GM18502 (cell line): ENCODE data around the gene HBZ.
"Not testable (repeated sequence)": the region's sequence is repeated elsewhere in the genome, so short reads cannot be mapped to it uniquely, and the experiment has no call there.

Experiments
- ATAC-seq: cut with Tn5 transposase; IDR thresholded peaks from one replicate; pipeline ENCODE4 v1.9.1; 2021; ENCODE audit warnings: mild to moderate bottlenecking; ENCODE audit not compliant: unreplicated experiment, poor library complexity

Gene HBZ

DNA sequence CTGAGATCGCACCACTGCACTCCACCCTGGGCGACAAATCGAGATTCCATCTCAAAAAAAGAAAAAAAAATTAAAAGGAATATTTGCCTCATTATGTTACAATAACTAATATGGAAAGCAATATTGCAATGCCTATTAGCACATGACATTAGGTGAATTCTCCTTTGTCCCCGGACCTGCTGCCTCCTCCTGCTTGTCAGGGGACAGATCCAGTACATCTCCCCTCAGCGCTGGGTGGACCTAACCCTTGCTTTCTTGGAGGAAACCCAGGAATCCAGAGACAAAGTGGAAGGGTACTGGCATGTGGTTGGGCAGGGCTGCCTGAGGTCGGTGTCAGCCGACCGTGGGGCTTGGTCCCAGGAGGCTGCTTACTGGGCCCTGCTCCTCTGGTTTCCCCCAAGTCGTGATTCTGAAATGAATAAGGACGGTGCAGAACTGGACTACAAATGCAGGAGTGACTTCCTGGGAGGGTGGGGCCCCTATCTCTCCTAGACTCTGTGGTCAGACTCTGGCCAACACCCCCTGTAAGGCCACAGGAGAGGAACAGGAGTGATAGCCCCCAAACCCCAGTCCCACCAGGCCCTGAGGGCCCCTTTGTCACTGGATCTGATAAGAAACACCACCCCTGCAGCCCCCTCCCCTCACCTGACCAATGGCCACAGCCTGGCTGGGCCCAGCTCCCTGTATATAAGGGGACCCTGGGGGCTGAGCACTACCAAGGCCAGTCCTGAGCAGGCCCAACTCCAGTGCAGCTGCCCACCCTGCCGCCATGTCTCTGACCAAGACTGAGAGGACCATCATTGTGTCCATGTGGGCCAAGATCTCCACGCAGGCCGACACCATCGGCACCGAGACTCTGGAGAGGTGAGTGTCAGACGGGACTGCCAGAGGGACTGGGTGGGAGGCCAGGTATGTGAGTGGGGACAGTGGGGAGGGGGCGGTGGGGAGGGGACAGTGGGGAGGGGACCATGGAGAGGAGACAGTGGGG lies at the start of gene HBZ:
Gene HBZ, plus strand, starts transcription at position 504 of the 988 bp plus-strand sequence. Its CDS starts 266 bp downstream, at position 770.
- ATAC-seq = no peak

DNA sequence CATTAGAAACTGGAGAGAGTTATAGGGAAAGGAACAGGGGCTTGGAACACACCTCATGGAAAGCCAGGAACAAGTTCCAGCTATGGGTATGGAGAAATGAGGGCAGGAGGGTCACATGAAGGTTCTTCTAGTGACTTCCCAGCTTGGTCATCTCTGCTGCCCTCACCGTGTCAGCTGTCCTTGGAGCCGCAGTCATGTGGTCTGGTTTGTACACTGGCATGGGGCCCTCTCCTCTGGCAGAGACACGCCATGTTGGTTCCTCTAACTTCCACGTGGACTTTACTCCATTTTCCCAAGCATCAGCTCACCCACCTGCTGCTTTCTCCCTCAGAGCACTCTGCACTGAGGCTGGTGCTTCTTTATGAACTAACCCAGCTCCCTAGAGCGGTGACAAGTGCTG lies 48.1 kb upstream of the HBZ start:
- no peak for ATAC-seq

- no peak for ATAC-seq
Measured at GRCh38 chr16:104928-105327, 47.5 kb upstream of the HBZ start.

DNA sequence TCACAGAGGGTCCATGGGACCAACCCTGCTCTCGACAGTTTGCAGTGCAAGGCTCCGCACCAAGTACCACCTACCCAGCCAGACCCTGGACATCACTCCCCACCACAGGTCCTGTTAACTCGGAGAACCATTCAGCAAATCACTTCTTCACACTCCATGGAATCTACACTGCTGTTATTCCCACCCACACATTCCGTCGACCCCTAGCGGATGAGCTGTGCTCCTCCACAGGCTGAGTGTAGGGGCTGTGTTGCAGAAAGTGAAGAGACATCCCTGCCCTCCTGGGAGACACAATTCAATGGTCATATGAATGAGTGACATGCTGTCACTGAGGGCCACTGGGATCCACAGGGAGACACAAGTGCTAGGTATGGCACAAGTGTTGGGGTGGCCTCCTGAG lies 46.9 kb upstream of the HBZ start:
- no peak for ATAC-seq

- no peak for ATAC-seq
Measured at GRCh38 chr16:106623-107324, 45.7 kb upstream of the HBZ start.

DNA sequence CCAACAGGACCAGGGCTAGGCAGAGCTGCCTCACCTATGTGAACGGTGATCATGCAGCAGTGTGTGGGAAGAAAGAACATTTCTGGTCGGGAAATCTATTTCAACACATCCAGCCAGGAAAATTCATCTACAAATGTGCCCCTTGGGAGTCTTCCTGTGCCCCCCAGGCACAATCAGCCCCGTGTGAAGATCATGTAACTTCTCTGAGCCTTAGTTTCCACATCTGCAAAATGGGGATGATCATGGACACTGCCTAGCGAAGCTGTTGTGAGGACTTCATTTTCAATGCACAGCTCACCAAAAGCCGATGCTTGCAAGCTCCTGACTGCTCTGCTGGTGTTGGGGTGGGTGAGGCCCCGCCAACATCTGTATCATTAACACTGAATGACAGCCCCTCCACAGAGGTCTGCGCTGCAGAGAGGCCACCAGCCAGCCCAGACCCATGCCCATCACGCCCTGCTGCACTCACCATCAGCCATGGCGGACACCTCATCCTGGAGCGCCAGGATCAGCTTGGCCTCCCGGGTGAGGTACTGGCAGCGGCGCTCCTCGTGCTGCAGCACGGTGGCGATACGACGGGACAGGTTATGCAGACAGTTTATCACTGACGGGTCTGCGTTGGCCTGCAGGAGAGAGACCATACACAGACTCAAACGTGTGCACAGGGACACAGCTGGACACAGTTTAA lies 40.1 kb upstream of the HBZ start:
- ATAC-seq = no peak

DNA sequence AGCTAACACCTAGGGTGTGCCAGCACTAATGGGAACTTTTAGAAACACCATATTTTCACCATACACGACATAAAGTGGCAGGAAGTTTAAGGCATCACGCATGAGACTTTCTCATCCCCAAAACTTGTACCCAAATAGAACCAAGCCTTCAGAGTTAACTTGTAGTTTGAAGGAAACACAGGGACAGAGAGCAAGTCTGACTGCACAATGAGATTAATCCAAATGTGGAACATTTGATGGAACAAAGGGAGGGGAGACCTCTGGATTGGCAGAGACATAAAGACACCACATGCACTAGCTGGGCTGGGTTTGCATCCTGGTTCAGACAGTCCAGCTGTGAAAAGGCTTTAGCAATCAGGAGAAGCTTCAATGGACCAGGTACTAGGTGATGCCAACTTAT lies 38.1 kb upstream of the HBZ start:
- ATAC-seq = no peak

GRCh38 chr16:116015-116414 lies 36.4 kb upstream of the HBZ start:
- no peak for ATAC-seq

DNA sequence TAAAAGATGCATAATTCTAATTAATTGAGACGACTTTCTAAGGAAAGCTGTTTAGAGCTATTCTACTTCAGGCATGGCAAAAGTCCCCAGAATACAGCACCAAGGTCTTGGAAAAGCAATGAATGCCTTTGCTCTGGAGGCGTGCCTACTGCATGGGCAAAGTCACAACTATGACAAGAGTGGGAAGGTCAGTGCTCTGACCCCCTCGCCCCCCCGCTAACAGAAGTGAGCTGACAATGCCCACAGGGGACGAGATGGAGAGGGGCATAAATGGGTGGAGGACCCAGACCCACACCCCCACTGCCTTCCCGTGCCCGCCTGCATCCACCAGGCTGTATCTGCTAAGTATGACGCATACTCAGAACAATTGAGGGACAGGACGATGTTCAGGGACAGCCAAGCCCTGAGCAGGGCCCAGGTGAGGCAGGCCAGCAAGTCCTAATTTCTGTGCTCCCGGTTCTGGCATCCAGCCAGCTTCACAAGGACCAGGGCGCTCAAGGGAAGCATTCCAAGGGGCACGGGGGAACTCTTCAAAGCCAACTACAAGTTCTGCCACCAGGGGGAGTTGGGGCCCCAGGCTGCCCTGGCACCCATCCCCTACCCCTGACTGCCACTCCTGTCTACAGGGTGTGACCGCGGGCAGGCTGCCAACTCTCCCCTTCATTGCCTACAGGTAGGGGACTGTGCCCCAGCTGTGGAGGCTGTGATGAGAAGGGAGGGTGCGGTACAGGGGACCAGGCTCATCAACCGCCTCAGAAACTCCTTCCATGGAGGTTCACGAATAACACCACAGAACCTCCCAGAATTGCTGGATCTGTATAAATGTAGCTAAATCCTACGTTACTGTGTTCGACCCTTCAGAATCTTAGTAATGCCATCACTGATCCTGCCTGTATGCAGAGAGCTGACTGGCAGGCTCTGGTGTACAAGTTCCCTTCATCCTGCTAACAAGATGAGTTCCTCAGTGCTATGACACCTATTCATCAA lies 34.8 kb upstream of the HBZ start:
- no peak for ATAC-seq

DNA sequence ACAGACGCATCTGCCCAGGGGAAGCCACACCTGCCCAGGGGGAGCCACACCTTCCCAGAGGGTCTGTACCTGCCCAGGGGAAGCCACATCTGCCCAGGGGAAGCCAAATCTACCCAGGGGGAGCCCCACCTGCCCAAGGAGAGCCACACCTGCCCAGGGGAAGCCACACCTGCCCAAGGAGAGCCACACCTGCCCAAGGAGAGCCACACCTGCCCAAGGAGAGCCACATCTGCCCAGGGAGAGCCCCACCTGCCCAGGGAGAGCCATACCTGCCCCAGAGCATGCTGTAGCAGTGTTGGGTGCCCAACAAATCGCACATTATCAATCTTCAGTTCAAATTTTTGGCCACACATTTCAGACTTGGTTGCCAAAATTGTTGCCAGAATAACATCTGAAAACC lies 33.6 kb upstream of the HBZ start:
- ATAC-seq = no peak

GRCh38 chr16:119295-119694 lies 33.1 kb upstream of the HBZ start:
- no peak for ATAC-seq

GRCh38 chr16:119835-120491 lies 32.5 kb upstream of the HBZ start:
- no peak for ATAC-seq

- no peak for ATAC-seq
Measured at GRCh38 chr16:120756-121155, 31.7 kb upstream of the HBZ start.

GRCh38 chr16:122361-122760 lies 30.1 kb upstream of the HBZ start:
- ATAC-seq = no peak

DNA sequence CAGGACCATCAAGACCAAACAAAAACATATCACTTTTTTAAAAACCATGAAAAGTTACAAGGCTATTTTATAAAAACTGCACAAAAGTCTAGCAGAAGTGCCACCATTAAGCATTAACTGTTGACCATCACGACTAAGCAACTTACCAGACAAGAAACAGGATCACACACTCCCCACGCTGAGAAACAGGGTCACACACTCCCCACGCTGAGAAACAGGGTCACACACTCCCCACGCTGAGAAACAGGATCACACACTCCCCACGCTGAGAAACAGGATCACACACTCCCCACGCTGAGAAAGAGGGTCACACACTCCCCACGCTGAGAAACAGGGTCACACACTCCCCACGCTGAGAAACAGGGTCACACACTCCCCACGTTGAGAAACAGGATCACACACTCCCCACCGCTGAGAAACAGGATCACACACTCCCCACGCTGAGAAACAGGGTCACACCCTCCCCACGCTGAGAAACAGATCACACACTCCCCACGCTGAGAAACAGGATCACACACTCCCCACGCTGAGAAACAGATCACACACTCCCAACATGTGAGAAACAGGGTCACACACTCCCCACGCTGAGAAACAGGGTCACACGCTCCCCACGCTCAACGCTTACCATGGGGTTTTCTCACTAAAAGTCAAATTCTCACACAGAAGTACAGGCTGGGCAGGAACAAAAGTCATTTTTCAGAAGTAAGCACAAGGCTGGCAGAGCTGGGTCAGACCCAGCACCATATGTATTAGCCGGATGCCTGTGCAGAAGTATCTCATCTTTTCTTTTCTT lies 28.7 kb upstream of the HBZ start:
- not testable (repeated sequence) for ATAC-seq

GRCh38 chr16:125011-125410 lies 27.4 kb upstream of the HBZ start:
- ATAC-seq = no peak

DNA sequence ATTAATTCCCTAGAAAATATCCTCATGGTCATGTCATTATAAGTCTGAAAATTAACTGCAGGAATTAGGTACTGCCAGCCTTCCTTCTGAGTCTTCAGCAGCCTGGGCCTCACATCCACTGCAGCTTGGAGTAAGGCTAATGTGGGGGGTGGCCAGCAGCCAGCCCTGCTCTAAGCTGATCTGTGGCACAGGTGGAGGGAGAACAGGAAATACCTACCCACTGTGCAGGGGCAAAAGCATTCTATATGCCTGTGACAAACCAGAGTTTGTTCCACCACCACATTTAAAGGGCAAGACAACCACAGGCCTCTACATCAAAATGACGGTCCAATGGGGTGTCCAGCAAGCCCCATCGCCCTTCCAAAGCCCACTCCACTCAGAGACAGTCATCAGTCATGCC lies 23.4 kb upstream of the HBZ start:
- no peak for ATAC-seq

DNA sequence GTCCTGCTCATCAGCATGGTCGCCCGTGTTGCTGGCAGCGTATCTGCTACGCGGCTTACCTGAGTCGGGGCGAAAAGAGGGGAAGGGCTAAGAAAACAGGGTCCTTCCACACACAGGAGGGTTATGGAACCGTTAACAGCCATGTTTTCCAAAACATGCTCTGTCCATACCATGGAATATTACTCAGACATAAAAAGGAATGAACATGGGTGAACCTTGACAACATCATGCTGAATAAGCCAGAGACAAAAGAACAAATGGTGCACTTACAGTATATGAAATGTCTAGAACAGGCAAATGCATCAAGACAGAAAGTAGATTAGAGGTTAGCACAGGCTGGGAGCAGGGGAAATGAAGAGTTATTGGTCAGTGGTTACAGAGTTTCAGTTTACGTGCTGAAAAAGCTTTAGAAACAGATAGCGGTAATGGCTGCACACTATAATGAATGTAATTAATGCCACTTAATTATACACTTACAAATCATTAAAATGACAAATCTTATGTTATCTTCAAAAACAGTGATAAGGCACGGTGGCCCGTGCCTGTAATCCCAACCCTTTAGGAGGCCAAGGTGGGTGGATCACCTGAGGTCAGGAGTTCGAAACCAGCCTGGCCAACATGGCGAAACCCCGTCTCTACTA lies 21.8 kb upstream of the HBZ start:
- no peak for ATAC-seq
